Measurements from ENCODE around the gene SHC1. TPM values are rescaled to one million over a fixed set of nuclear protein-coding genes. Genes with fewer than 3 reads are reported as not detected.
"Not testable (repeated sequence)": the region's sequence is repeated elsewhere in the genome, so short reads cannot be mapped to it uniquely, and the experiment has no call there.

The SHC1 gene
- total RNA-seq, 1 donor from 2014 or later, result 81.1 TPM

- intact Hi-C loops (cut with micrococcal nuclease), result not testable (repeated sequence)
These were observed 7.2 kb upstream of the SHC1 start for GRCh38 chr1:154977762-154978161.

GRCh38 chr1:154975409-154976059 is 5.0 kb upstream of the SHC1 start:
- intact Hi-C loops (cut with micrococcal nuclease), result no loop called here

GRCh38 chr1:154974808-154975408 is 4.4 kb upstream of the SHC1 start:
- intact Hi-C loops (cut with micrococcal nuclease), result loop anchor here (1.0 to 5.0 kb wide), 13 partner anchors 8 to 1079 kb away; partner anchors contain the start of genes EFNA4, FLAD1, KRTCAP2 and LAMTOR2

DNA sequence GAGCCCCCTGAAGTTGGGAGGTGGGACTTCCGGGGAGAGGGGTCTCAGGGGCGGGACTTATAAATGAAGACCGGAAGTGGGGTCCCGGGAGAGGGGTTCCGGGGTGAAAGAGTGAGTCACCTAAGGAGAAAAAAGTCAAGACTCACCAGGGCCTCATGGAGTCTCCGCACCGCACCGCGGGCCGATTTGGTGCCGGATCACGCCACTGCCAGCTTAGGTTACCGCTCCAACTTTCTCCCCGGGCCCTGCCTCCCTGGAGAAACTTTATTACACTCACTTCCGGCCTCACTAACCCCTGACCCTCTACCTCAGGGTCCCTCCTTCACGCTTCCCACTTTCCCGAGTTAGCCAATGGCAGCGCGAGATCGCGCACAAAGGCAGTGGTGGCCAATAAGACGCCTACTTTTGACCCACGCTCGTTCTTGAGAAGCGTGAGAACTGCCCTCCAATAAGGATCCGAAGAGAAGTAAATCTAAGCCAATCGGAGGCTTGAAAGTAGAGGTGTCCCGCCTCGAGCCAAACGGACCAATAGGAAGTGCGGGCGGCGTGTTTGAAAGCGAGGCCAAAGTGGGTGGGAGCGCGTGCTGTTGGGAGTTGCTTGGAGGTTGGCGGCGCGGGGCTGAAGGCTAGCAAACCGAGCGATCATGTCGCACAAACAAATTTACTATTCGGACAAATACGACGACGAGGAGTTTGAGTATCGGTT is 3.7 kb upstream of the SHC1 start, which contains the start of gene CKS1B:
Gene CKS1B (plus strand): TSS at position 580 of the 706 bp plus-strand sequence. CDS start 65 bp downstream, at position 645.
- intact Hi-C loops (cut with micrococcal nuclease), result loop anchor here (1.0 to 5.0 kb wide), 13 partner anchors 9 to 1080 kb away; partner anchors contain the start of genes EFNA4, FLAD1, KRTCAP2 and LAMTOR2

DNA sequence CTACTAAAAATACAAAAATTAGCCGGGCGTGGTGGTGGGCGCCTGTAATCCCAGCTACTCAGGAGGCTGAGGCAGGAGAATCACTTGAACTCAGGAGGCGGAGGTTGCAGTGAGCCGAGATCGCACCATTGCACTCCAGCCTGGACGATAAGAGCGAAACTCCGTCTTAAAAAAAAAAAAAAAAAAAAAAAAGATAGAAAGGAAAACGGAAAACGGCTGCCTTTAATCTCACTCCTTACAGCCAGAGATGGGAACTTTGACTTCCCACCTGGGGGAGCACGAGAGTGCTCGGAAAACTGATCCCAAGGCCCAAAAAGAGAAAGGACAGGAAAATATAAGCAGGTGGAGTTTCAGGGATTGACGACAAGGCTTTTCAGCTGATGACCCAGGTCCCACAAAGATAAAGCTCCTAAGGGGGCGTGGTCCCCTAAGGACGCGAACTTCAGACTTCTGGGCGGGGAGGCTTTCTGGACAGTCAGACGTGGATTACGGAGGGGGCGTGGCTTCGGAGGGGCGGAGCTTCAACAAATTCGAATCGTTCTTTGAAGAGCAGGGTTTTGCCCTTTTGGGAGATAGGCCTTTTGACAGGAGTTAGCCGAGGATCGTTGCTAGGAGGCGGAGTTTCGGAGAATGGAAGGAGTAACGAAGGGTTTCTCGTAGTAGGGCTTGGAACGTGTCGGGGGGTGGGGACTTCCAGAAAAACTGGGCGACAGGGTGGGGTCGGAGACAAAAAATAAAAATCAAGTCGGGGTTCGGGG is 3.0 kb upstream of the SHC1 start:
- intact Hi-C loops (cut with micrococcal nuclease), result loop anchor here (1.0 to 5.0 kb wide), 14 partner anchors 10 to 1081 kb away; partner anchors contain the start of genes EFNA4, FLAD1, KRTCAP2 and LAMTOR2

DNA sequence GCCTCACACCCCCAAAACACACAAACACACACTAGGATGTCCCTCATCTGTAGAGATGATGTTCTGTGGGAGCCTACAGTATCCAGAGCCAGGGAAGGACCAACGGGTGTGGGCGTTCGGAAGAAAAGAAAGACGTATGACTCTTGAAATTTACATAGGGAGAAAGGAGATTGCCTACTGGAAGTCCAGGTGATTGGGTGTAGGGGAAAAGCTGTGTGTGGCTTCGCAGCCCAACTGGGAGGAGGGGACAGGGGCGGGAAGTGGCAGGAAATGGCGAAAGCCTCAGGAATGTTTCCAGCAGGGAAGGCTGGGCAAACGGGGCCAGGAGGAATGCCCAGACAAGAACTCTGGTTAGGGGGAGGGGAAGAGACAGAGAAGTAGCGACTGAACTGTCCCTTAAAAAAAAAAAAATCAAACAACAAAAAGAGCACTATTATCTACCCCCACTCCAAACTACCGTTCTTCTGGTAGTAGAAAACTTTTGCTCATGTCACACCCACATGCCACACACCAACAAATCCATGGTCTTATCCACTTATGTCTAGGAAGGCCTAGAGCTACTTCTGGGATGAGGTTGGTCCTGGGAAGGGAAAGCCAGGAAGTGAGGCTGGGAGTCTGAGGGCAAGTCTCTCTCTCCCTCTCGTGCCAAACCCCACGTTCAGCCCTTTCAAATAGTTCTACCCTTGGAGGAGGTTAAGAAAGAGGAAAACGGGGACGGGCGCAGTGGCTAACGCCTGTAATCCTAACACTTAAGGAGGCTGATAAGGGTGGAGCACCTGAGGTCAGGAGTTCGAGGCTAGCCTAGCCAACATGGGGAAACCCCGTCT is 2.2 kb upstream of the SHC1 start:
- intact Hi-C loops (cut with micrococcal nuclease), result loop anchor here (1.0 to 5.0 kb wide), 2 partner anchors 109 to 200 kb away; partner anchors contain the start of genes KRTCAP2 and TRIM46

- intact Hi-C loops (cut with micrococcal nuclease), result loop anchor here (5.0 kb wide), 1 partner anchor 200 kb away; the partner anchor contains the start of genes KRTCAP2 and TRIM46
These were observed 1.6 kb upstream of the SHC1 start for GRCh38 chr1:154972213-154972516.

DNA sequence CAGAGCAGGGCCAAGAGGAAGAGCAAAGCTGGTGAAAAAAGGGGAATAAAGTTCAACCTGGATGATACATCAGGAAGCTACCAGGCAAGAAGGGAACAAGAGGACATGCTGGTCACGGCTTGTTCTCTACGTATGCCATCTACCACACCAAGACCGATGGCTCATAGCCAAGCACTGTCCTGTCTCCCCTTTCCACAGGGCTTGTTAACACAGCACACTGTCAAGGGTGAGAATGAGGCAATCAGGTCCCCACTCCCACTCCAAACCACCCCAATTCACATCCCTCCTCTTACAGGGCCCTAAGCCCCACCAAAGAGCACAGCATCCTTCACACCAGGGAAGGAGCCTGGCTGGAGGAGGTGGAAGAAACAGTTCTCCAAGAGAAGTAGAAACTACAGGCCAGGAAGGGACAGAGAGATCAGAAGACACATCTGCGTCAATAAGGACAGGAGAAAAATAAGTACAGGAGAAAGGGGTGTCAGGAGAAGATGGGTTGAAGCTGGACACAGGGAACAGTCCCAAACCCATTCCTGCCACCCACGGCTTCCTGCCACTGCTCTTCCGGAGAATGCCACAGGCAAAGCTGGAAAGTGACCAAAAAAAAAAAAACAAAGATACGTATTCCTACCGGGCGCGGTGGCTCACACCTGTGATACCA is 923 bp upstream of the SHC1 start:
- intact Hi-C loops (cut with micrococcal nuclease), result loop anchor here (5.0 kb wide), 1 partner anchor 201 kb away; the partner anchor contains the start of genes KRTCAP2 and TRIM46

- intact Hi-C loops (cut with micrococcal nuclease), result loop anchor here (5.0 kb wide), 1 partner anchor 202 kb away; the partner anchor contains the start of genes KRTCAP2 and TRIM46
These were observed 591 bp downstream of the SHC1 start for GRCh38 chr1:154969860-154970452.

GRCh38 chr1:154969246-154969645 is 1.3 kb downstream of the SHC1 start:
- intact Hi-C loops (cut with micrococcal nuclease), result no loop called here

DNA sequence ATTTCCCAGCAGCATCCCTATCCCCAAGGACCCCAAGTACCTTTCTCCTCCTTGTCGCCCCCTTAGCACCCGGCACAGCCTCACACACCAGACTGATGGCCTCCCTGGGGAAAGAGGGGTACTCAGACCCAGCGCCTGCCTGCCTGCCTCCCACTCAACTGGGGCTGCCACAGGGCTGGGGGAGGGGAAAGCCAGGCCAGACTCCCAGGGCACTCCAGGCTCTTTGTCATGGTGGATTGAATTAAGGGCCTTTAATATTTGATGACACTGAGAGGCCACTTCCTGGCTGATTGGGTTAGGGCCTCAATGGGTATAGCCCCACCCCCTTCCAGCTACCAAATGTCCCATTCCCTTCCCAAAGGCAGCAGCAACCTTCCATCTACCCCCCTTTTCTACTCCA is 1.8 kb downstream of the SHC1 start:
- intact Hi-C loops (cut with micrococcal nuclease), result no loop called here

DNA sequence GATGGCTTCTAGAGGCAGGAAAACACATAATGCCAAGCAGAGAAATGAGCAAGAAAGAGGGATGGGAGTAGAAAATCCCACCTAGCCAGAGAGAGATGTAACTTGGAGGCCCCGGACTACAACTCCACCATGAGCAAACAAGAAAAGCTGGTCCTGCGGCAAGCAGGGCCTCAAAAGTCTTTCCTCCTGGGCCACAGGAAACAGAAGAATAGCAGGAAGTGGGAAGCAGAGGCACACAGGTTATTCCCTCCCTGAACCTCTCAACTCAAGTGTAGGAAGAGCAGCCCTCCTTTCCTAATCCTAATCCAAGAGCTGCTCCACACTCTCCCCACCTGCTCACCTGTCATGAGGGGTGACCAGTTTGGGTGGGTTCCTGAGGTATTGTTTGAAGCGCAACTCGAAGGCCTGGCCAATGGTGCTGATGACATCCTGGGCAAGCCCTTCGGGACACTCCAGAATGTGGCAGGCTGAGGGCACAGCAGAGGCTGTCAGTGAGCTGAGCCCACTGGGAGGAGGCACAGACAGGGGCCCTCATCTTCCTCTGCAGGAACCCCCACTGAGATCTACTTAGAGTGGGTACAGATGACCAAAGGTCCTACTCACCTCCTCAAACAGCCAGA is 3.1 kb downstream of the SHC1 start:
- intact Hi-C loops (cut with micrococcal nuclease), result no loop called here

DNA sequence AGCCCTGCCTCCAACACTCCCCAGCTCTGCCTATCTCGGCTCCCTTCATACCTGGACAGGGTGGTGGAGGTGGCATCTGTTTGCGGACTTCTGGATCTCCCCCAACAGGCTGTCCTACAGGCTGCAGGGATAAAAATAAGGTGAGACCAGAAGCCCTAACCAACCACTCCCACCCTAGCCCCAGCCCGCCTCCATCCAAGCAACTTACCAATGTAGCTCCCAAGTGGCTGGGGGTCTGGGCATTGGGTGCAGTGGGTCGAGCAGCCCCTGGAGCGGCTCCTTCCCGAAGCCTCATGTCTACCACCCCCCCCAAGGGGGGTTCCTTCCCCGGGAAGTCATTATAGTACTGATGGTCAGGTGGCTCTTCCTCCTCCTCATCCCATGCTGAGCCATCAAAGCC is 4.4 kb downstream of the SHC1 start:
- intact Hi-C loops (cut with micrococcal nuclease), result no loop called here

DNA sequence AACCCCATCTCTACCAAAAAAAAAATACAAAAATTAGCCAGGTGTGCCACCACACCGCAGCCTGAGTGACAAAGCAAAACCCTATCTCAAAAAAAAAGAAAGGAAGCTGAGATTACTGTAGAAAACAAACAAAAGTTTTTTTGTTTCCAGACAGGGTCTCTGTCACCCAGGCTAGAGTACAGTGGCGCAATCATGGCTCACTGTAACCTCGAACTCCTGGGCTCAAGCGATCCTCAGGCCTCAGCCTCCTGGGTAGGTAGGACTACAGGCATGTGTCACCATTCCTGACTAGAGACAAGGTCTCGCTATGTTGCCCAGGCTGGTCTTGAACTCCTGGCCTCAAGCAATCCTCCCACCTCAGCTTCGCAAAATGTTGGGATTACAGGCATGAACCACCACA is 6.2 kb downstream of the SHC1 start:
- intact Hi-C loops (cut with micrococcal nuclease), result no loop called here

GRCh38 chr1:154963643-154964042 is 6.9 kb downstream of the SHC1 start:
- intact Hi-C loops (cut with micrococcal nuclease), result no loop called here

DNA sequence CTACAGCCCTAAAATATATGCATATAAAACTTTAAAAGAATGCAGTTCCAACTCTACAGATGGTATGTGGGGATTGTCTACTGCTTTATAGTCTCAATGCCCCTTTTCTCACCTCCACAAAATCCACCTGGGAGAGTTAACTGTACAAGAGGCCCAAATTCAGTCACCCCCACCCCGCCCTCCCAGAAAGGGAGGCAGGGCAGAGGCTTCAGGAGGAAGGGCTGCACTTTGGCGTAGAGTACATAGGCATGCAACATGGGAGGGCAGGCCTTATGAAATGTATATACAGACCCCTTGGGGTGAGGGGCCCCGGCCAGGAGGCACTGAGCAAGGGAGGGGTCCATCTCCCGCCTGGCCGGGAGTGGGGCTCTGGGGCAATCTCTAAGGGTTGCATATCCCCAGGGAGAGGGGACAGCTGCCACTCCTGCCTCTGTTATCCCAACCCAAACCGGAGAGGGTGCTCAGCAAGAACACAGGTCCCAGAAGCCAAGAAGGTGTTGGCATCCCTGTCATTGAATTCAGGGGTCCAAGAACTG is 7.7 kb downstream of the SHC1 start:
- intact Hi-C loops (cut with micrococcal nuclease), result loop anchor here (1.0 kb wide), 2 partner anchors 36 to 98 kb away; no protein-coding TSS in a partner anchor

GRCh38 chr1:154962156-154962749 is 8.3 kb downstream of the SHC1 start:
- intact Hi-C loops (cut with micrococcal nuclease), result loop anchor here (1.0 kb wide), 2 partner anchors 37 to 99 kb away; no protein-coding TSS in a partner anchor
